ENCODE measurements around the gene FGF8.

Gene FGF8

DNA sequence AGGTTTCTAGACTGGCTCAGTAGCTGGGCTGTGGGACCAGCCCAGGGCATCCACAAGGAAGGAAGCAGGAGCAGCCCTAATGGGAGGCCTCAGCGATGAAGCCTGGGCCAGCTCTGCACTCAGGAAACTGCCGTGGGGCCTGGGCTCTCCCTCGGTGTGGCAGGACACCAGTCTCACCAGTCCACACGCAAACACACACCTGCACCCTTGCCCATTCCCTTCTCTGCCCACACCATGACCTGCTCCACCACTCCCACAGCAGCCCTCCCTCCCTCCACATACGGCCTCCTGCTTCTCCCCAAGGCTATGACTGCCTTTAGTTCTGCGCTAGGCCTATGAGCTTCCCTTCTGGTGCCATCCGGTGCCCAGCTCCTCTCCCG, 7.1 kb downstream of the FGF8 start:
- DNase-seq (ENCODE audit: low read depth) = no peak

DNA sequence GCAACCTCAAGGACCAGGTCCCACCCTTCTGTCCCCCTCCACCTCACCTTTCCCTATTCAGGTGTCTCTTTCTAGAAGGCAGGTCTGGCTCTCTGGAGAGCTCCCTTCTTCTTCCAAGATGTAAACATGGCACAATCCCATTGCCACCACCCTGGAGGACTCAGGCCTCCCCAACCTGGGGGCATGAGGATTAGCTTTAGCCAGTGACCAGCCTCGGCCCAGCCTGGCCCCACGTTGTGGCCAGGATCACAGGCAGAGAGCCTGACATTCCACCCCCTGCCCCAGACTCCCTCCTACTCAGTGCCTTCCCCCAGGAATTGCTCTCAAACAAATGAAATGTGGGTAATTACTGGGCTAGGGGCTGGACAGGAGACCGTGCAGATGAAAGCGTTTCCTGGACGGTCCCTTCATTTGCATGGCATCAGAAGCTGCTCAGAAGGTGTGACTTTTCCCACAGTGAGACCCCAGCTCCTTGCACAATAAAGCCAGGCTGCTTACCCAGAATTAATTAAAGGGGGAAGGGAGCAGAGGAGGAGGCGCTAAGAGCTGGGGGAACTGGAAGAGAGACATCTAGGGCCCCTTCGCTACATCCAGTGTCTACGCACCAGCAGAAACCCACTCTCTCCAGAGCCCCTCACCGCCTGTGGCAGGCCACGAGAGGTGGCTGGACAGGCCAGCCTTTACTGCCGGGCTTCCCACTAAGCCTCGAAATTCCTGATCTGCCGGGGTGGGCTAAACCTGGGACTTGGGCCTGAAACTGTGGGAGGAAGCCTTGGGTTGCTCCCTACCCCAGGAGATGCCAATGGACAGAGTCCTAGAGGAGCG, 7.7 kb downstream of the FGF8 start:
- DNase-seq (ENCODE audit: low read depth) = no peak

- no peak for DNase-seq (ENCODE audit: low read depth)
These were observed 8.3 kb downstream of the FGF8 start for GRCh38 chr10:101767600-101767945.

DNA sequence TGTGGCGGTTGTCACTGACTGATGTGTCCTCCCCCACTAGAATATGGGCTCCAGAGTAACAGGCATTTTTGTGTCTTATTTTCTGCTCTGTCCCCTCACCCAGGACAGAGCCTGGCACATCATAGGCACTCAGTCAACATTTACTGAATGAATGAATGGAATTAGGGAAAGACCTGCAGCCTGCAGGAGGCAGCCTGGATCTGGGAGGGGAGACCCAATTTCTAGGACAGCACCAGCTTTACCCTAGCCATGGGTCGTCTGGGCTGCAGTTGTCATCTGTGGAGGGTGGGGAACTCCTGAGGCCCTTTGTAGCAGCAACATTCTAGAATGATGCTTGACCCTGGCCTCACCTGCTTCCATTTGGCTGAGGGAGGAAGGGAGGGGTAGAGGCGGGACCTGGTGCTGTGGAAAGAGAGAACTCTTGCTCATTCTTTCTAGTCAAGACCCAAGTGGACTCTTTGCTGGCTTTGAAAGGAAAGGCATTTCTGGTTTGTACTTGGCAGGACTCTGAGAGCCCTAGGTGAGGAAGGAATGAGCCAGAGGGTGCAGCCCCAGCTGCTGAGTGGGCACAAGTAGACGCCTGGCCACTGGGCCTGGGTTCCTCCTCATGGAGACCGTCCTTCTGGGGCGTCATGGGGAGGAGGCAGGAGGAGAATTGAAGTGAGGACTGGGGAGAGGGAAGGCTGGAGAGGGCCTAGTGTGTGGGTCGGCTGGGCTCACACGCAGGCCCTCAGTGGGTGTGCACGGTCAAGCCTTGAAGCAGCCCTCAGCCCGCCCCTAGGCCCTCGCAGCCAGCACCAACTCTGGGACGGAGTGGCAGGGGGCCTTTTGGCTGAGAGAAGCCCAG, 8.9 kb downstream of the FGF8 start:
- DNase-seq (ENCODE audit: low read depth) = no peak

GRCh38 chr10:101766306-101766705, 9.6 kb downstream of the FGF8 start:
- no peak for DNase-seq (ENCODE audit: low read depth)

DNA sequence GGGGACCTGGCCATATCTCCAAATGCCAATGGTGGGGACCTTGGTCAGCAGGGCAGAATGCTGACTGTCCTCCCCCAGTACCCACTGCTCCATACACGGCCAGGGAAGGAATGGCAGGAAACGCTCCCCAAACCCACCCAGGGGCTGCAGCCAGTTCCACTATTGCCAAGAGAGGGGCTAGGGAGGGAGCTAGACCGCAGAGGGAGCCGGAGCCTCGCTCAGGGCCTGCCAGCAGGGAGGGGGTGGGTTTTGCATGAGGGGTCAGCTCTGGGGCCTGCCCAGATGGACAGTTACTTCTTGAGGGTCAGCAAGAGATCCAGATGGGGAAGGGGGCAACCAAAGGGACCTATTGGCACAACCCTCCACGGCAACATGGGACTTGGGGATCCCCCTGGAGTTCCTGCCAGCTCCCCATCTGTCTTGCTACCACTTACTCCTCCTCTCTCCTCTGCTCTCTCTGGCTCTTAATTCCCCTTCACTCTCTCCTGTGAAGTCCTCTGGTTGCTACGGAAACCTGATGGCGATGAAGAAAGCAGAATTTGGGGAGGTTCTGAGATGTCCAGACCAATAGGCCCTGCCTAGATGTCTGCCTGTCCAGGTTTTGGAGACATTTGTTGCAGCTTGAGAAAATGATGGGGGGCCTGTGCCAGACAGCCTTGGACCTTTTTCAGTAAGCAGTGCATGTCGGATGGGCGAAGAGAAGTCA, 12.6 kb downstream of the FGF8 start:
- no peak for DNase-seq (ENCODE audit: low read depth)

DNA sequence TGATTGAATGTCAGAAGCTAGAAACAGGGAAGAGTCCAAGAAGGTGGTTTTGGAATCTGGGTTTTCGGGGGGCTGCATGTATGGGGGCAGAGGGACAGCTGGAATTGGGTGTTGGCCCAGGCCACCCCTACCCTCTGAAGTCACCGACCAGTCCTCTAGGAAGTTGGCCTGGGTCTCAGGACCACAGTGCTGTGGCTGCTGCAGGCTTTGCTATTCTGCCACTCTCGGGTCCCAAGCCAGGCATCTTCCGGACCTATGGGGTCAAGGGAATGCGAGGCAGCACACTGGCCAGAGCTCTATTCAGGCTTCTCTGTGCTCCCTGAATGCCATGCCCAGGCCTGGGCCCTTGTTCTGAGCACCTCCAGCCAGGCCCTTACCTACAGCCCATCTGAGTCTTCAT, 13.2 kb downstream of the FGF8 start:
- no peak for DNase-seq (ENCODE audit: low read depth)

- DNase-seq (ENCODE audit: low read depth) = no peak
These were observed 14.7 kb downstream of the FGF8 start for GRCh38 chr10:101761226-101761625.

GRCh38 chr10:101760510-101760909, 15.4 kb downstream of the FGF8 start:
- DNase-seq (ENCODE audit: low read depth) = no peak

DNA sequence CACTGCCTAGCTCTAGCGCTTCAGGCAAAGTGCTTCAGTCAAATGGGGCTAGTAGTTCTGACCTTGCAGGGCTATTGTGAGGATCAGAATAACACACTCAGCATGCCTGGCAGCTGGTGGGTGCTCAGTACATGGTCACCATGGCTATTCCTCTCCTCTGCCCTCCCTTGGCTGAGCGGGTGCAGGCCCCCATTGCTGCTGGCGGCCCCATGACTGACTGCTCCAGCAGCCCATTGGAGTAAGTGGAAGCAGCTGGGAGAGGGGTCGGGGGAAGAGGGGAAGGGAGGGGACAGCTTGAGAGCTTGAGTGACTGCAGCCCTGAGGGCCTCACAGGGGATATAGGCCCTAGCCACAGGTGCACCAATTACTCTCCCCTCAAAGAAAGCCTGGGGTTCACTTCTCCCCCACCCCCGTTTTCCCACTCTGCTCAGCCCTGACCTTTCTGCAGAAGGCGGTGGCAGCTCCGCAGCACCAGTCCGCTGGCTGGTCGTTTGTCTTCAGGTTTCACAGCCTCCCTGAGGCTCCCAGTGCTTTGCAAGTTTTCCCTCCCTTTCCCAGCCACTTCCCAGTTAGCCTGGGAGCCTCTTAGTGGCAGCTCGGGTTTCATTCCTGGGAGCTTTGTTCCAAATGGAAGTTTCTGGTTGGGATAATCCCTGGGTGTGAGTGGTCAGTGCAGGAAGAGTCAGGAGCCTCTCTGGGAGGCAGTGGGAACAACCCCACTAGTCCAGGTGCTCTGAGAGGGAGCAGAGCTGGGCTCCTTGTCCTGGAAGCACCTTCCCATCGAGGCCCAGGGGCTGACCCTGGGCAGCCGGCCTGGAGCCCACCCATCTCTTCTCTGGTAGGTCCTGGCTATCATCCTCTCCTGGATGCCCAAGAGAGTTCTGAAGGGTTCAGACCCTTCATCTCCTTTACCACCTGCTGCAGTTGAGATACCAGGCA, 16.3 kb downstream of the FGF8 start:
- no peak for DNase-seq (ENCODE audit: low read depth)

GRCh38 chr10:101758858-101759257, 17.1 kb downstream of the FGF8 start:
- no peak for DNase-seq (ENCODE audit: low read depth)

GRCh38 chr10:101752241-101752640, 23.7 kb downstream of the FGF8 start:
- no peak for DNase-seq (ENCODE audit: low read depth)

- DNase-seq (ENCODE audit: low read depth) = no peak
These were observed 26.6 kb downstream of the FGF8 start for GRCh38 chr10:101749047-101750016.

- DNase-seq (ENCODE audit: low read depth) = no peak
These were observed 27.4 kb downstream of the FGF8 start for GRCh38 chr10:101748496-101748895.

DNA sequence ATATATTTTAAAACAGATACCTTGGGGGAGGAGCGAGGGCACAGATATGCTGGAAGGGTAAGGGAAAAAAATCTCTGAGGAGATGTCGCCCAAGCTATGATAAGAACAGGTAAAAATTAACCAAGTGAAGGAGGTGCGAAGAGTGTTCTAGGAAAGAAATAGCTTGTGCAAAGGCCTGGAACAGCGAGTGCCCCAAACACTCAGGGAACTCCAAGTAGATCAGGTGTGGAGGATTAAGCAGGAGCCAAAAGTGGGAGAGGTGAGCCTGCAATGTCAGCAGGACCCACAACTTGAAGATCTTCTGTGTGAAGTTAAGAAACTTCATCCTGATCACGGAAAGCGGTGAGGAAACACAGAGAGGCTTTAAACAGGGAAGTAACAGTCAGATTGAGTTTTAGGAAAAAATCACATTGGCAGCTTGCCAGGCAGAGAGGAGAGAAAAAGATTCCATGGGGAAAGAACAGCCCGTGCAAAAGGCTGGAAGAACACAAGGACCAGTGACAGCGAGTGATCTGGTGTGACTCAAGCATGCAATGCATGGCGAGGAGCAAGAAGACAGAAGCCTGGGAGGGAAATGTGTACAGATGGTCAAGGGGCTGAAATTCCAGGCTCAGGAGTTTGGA, 30.7 kb downstream of the FGF8 start:
- DNase-seq (ENCODE audit: low read depth) = no peak

DNA sequence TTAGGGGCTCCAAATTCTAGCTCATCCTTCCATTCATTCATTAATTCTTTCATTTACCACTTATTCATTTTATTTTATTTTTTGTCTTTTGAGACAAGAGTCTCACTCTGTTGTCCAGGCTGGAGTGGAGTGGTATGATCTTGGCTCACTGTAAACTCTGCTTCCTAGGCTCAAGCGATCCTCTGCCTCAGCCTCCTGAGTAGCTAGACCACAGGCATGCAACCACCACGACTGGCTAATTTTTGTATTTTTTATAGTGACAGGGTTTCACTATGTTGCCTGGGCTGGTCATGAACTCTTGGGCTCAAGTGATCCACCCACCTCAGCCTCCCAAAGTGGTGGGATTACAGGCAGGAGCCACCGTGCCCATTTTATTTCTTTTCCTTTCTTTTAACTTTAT, 31.6 kb downstream of the FGF8 start:
- DNase-seq (ENCODE audit: low read depth) = no peak

GRCh38 chr10:101741938-101742337, 34.0 kb downstream of the FGF8 start:
- DNase-seq (ENCODE audit: low read depth) = no peak

DNA sequence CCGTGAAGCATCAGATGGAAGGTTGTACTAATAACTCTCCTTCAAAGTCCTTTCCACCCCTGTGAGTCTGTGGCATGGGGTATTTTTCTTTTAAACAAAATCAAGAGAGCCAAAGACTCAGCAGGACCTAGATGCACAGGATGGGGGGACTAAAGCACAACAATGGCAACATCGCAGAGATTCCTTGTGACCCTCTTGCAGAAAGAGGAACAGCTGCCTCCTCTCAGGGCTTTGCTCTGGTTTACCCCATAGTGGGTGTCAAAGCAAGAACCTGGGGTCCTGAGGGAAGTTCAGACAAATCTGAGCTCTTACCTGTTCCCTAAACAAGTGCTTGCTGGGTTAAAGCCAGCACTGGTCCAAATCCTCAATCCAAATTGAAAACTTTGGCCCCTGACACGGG, 39.2 kb downstream of the FGF8 start:
- DNase-seq (ENCODE audit: low read depth) = no peak

- no peak for DNase-seq (ENCODE audit: low read depth)
These were observed 43.8 kb downstream of the FGF8 start for GRCh38 chr10:101732096-101732495.

- no peak for DNase-seq (ENCODE audit: low read depth)
These were observed 49.9 kb downstream of the FGF8 start for GRCh38 chr10:101726115-101726387.
